Lung (tissue), 12 donors: ENCODE measurements around the gene FABP1. TPM values are rescaled to one million over a fixed set of nuclear protein-coding genes. Genes with fewer than 3 reads are reported as not detected.

Experiments
- ATAC-seq: fragments of 200-7000 bp; cut with Tn5 transposase; one replicate; pipeline ENCODE4 v1.9.1; 2020; ENCODE audit warnings: moderate number of reproducible peaks; ENCODE audit not compliant: insufficient read depth, low FRiP score
- DNase-seq, 3 donors: peaks; one replicate each; pipeline ENCODE4 v3.0.0-alpha.2; 2013 to 2017
- H3K27ac ChIP-seq, 2 donors: one replicate each; pipeline ENCODE4 v1.5.1; 2013; ENCODE audit warnings: mild to moderate bottlenecking in 2 of 2, moderate library complexity in 2 of 2, control low read depth in 1 of 2, inconsistent platforms in 1 of 2, low read depth in 1 of 2, low read length in 1 of 2
- H3K27me3 ChIP-seq, 3 donors: one replicate each; pipeline ENCODE4 v1.5.1; 2013; ENCODE audit warnings: low read length in 2 of 3; ENCODE audit not compliant: control insufficient read depth in 3 of 3, insufficient read depth in 3 of 3
- H3K36me3 ChIP-seq, 4 donors: one replicate each; pipeline ENCODE4 v1.5.1; 2013; ENCODE audit warnings: low read length in 4 of 4, mild to moderate bottlenecking in 1 of 4, moderate library complexity in 1 of 4; ENCODE audit not compliant: control insufficient read depth in 4 of 4, insufficient read depth in 4 of 4
- H3K4me1 ChIP-seq, 5 donors: one replicate each; pipeline ENCODE4 v1.5.1; 2013; ENCODE audit warnings: low read length in 5 of 5, mild to moderate bottlenecking in 2 of 5, moderate library complexity in 1 of 5; ENCODE audit not compliant: control insufficient read depth in 5 of 5, insufficient read depth in 5 of 5
- H3K4me3 ChIP-seq: one replicate; pipeline ENCODE4 v1.5.1; 2013; ENCODE audit warnings: mild to moderate bottlenecking, control low read depth, moderate library complexity
- H3K9ac ChIP-seq, 2 donors: one replicate each; pipeline ENCODE4 v1.5.1; 2013; ENCODE audit warnings: low read length in 2 of 2, control low read depth in 1 of 2; ENCODE audit not compliant: insufficient read depth in 1 of 2
- H3K9me3 ChIP-seq, 4 donors: one replicate each; pipeline ENCODE4 v1.5.1; 2013; ENCODE audit warnings: low read length in 3 of 4, mild to moderate bottlenecking in 1 of 4, moderate library complexity in 1 of 4; ENCODE audit not compliant: control insufficient read depth in 4 of 4, insufficient read depth in 3 of 4
- WGBS, 2 donors: extraction: QIAGEN DNeasy Blood & Tissue Kit; methylation state at CpG; one replicate each; pipeline ENCODE4 v1.1.7; 2013; 5-methylcytosine and 5-hydroxymethylcytosine counted together
- polyA plus RNA-seq, 2 donors: library from polyadenylated mRNA; stranded (reverse); fragments of 200-250 nt; gene quantifications; one replicate each; pipeline ENCODE4 v1.2.1, GENCODE V29; 2013
- total RNA-seq, 2 donors: library from RNA; depleted of rRNA in 1 of 2; stranded (reverse); fragments of >200 nt in 1 of 2; gene quantifications; one replicate each; pipeline ENCODE4 v1.2.1, GENCODE V29; 2014 to 2021
- TF ChIP-seq, protein P1 (sequence below): IDR thresholded peaks from 2 replicates; pipeline ENCODE4 v1.5.1; 2012; ENCODE audit warnings: mild to moderate bottlenecking; ENCODE audit errors: control extremely low read depth, extremely low read depth
- donor health status: control.
- donor health status: control.
- donor health status: Bipolar disorder and iron deficiency.
- donor health status: healthy.
- donor health status: DM: yes; HTN: yes; CAD: no.

Gene FABP1
- total and polyA plus RNA-seq, 4 donors = 0.14 to 1.7 (median 0.40) TPM; not detected in 1

DNA sequence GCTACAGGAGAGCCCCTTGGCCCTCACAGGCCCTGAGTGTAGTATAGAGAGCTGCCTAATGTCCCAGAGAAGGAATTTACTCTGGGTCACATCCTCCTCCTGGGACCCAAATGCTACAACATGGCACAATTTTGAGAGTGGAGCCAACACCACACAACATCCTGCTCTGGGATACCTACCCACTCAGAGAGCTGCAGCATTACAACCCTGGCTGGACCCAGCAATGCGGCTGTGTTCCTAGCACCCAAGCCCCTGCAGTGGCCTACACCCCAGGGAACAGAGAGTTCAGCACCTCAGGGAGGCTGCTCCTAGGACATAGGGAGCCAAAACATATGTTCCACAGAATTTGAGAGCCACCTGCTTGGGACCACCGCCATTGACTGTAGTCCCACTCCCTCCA is 19.3 kb upstream of the FABP1 start:
- Histone ChIP-seq H3K4me1 (no peaks in the 10 kb centered on the region), H3K36me3 (no peaks in the 10 kb centered on the region), H3K9me3 (peaks cover 0 to 2% (median 0%) of the 10 kb centered on the region in 4 donors), H3K4me3 (no peak overlapping the region), H3K27ac (no peak overlapping the region), H3K27me3 (no peaks in the 10 kb centered on the region), H3K9ac (no peak overlapping the region)
- WGBS, 2 donors = 68 to 97% methylated on average over 2 of the region's 2 CpGs
- ATAC-seq (no peak), DNase-seq (no peak)
- TF ChIP-seq, protein P1, sequence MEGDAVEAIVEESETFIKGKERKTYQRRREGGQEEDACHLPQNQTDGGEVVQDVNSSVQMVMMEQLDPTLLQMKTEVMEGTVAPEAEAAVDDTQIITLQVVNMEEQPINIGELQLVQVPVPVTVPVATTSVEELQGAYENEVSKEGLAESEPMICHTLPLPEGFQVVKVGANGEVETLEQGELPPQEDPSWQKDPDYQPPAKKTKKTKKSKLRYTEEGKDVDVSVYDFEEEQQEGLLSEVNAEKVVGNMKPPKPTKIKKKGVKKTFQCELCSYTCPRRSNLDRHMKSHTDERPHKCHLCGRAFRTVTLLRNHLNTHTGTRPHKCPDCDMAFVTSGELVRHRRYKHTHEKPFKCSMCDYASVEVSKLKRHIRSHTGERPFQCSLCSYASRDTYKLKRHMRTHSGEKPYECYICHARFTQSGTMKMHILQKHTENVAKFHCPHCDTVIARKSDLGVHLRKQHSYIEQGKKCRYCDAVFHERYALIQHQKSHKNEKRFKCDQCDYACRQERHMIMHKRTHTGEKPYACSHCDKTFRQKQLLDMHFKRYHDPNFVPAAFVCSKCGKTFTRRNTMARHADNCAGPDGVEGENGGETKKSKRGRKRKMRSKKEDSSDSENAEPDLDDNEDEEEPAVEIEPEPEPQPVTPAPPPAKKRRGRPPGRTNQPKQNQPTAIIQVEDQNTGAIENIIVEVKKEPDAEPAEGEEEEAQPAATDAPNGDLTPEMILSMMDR = no peak

DNA sequence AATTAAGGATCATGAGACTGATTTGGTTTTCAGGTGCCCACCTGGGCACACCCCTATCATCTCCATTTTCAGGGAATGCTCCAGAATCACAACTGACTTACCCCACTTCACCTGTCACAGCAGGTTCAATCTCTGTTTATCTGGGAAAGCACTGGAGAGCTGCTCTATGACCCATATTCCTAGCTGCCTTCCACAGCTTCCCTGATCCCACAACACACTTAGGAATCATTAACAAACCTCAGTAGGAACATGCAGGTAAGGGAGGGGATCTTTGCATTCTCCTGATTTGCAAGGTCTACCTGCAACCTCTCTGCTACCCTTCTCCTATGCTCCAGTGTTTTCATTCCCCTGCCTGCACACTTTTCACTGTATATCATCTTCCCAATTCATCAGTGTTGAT is 18.7 kb upstream of the FABP1 start:
- TF ChIP-seq, protein P1 = no peak
- Histone ChIP-seq H3K4me3 (no peak overlapping the region), H3K4me1 (no peaks in the 10 kb centered on the region), H3K27me3 (no peaks in the 10 kb centered on the region), H3K9me3 (peaks cover 0 to 3% (median 0%) of the 10 kb centered on the region in 4 donors), H3K36me3 (no peaks in the 10 kb centered on the region), H3K9ac (no peak overlapping the region), H3K27ac (no peak overlapping the region)
- DNase-seq = no peak
- ATAC-seq = no peak

DNA sequence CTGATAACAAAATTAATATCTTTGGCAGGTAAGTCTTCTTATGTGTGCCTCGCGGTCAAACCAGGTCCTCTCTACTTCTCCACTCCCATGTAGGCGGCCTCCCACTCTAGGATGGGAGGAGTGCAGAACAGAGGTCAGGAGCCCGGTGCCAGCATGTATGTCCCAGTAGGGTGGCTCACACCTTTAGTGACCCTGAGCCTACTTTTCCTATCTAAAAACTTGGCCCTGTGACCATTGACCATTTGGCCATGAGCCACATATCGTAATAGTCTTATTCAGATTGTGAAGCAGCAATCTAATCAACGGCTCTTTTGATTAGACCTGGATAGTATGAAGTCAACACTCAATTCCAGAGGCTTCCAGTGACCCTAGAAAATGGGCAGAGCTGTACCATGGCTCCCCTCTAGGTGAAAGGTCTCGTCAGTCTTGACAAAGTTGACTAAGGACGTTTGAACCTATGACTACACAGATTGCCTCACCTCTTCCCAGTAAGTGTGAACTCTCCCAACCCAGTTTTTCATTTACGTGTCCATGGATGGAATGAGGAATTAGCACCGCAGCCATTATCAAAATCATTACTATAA is 17.1 kb upstream of the FABP1 start:
- H3K27ac ChIP-seq = no peak overlapping the region
- WGBS, 2 donors = 77 to 90% methylated on average over 10 of the region's 10 CpGs

More for the DNA sequence above, 17.1 kb upstream of the FABP1 start:
- TF ChIP-seq, protein P1 = no peak
- ATAC-seq (no peak), DNase-seq (no peak)
- H3K4me1 ChIP-seq = no peaks in the 10 kb centered on the region
- H3K27me3 ChIP-seq = no peaks in the 10 kb centered on the region
- no peak overlapping the region for H3K9ac ChIP-seq
- no peaks in the 10 kb centered on the region for H3K36me3 ChIP-seq
- H3K9me3 ChIP-seq = peaks cover 0 to 3% (median 0%) of the 10 kb centered on the region in 4 donors
- no peak overlapping the region for H3K4me3 ChIP-seq
